Muscle of arm (tissue), 12 donors: ENCODE data around the gene PAK2. TPM values are rescaled to one million over a fixed set of nuclear protein-coding genes. Genes with fewer than 3 reads are reported as not detected.
"Not testable (repeated sequence)": the region's sequence is repeated elsewhere in the genome, so short reads cannot be mapped to it uniquely, and the experiment has no call there.

Experiments
- DNase-seq: peaks from one replicate; pipeline ENCODE4 v3.0.0-alpha.2; 2013
- polyA plus RNA-seq, 12 donors: library from polyadenylated mRNA; unstranded; fragments of 120-200 nt; gene quantifications; one replicate each; pipeline ENCODE4 v1.2.1, GENCODE V29; 2013; ENCODE audit not compliant: insufficient read length in 12 of 12

PAK2 gene
- polyA plus RNA-seq, 12 donors, result 48.4 to 65.2 (median 55.9) TPM; not detected in 1

DNA sequence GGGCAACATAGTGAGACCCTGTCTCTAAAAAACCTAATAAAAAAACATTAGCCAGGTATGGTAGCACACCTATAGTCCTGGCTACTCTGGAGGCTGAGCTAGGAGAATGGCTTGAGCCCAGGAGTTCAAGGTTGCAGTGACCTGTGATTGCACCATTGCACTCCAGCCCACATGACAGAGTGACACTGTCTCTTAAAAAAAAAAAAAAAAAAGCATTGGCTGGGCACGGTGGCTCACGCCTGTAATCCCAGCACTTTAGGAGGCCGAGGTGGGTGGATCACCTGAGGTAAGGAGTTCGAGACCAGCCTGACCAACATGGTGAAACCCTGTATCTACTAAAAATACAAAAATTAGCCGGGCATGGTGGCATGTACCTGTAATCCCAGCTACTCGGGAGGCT lies 99.7 kb downstream of the PAK2 start:
- not testable (repeated sequence) for DNase-seq

DNA sequence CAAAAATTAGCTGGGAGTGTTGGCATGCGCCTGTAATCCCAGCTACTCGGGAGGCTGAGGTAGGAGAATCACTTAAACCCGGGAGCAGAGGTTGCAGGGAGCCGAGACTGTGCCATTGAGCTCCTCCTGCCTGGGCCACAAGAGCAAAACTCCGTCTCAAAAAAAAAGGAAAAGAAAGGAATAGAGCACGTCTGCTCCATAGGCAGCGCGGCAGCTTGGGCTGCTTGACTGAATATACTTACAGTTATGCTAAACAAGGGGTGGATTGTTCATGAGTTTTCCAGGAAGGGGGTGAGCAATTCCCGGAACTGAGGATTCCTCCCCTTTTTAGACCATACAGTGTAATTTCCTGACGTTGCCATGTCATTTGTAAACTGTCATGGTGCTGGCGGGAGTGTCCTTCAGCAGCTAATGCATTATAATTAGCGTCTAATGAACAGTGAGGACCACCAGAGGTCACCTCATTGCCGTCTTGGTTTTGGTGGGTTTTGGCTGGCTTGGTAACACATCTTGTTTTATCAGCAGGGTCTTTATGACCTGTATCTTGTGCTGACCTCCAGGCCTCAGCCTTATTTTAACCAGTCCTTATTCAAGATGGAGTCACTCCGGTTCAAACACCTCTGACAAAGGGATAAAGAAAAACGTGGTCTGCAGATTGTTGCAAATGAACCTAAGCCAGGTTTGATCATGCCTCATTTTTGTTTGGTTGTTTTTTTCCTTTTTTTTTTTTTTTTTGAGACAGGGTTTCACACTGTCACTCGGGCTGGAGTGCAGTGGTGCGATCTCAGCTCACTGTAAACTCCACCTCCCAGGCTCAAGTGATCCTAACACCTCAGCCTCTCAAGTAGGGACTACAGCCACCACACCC lies 103.1 kb downstream of the PAK2 start:
- DNase-seq, result no peak

DNA sequence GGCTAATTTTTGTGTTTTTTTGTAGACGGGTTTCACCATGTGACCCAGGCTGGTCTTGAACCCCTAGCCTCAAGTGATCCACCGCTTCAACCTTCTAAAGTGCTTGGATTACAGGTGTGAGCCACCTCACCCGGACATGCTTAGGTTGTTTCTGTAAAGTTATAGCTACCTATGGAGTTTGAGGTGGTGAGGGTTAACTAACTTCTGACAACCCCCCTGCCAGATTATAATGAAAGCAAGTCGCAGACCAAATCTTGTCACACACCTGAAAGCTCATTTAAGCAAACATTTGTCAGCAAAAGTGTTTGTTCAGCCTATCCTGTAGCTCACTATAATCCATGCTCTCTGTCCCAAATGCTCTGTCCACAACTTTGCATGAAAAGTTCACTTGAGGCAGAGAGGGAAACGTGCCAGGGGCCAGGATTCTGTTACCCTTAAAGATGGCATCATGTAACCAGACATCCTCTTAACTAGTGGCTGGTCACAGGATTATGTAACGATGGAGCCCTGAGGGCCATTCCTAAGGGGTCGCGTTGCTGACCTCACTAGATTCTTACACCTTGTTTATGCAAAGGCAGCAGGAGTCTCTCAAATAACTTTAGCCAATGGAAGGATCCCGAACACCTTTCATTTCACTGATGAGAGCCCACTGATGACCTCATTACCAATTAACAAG lies 103.9 kb downstream of the PAK2 start:
- no peak for DNase-seq

DNA sequence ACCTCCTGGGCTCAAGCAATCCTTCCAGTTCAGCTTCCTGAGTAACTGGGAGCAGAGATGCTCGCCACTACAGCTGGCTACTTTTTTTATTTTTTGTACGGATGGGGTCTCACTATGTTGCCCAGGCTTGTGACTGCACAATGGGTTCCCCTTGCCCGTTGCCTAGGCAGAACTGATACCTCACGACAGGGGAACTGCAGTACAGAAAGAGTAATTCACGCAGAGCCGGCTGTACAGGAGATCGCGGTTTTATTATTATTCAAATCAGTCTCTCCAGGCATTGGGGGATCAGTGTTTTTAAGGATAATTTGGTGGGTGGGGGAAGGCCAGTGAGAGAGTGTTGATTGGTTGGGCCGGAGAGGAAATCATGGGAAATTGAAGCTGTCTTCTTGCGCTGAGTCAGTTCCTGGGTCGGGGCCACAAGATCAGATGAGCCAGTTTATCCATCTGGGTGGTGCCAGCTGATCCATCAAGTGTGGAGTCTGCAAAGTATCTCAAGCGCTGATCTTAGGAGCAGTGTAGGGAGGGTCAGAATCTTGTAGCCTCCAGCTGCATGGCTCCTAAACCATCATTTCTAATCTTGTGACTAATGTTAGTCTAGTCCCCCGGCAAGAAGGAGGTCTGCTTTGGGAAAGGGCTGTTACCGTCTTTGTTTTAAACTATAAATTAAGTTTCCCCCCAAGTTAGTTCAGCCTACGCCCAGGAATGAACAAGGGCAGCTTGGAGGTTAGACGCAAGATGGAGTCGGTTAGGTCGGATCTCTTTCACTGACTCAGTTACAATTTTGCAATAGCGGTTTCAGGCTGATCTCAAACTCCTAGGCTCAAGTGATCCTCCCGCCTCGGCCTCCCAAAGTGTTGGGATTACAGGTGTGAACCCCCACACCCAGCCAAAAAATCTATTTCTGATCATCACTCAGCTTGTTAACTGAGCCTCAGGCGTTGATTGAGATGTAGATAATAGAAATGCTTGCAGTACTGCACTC lies 104.9 kb downstream of the PAK2 start:
- DNase-seq, result not testable (repeated sequence)

DNA sequence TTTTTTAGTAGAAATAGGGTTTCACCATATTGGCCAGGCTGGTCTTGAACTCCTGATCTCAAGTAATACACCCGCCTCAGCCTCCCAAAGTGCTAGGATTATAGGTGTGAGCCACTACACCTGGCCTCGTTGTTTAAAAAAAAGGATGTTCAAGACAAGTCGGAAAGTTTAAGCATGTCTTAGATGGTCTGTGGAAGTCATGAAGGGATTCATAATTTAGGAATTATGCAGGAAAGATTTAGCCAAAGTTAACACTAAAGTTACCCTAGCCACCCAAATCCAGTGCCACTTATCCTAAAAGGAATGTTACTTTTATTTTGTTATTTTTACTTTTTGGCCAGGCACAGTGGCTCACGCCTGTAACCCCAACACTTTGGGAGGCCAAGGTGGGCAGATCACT lies 108.7 kb downstream of the PAK2 start:
- DNase-seq, result not testable (repeated sequence)

DNA sequence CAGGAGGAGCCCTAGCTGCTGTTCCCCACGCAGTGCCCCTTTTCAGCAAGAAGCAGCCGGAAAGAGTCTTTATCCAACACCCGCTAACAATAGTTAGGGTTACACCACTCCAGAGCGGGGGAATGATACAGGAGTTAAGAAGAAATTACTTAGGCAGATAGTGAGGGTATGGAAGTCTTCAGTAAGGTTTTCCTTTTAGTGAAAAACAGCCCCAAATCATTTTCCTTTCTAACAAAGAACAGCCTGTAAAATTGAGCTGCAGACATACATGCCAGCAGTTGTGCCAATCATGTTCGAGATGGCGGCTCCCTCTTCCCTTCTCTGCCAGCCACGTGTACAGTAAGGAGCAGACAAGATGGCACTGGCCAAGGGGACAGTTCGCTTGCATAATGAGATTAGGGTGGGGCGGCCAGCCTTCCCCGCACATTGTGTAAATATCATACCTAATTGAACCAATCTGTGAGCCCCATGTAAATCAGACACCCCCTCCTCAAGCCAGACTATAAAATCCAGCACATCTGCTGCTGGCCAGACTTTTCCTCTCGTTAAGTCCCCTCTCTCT lies 109.6 kb downstream of the PAK2 start:
- no peak for DNase-seq

DNA sequence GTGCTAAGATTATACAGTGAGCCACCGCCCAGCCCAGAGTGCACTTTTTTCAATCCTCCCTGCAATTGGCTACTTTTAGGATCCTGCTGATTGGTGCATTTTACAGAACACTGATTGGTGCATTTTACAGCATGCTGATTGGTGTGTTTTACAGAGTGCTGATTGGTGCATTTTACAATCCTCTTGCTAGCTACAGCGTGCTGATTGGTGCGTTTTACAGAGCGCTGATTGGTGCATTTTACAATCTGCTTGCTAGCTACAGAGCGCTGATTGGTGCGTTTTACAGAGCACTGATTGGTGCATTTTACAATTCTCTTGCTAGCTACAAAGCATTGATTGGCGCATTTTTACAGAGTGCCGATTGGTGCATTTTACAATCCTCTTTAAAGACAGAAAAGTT lies 123.3 kb downstream of the PAK2 start:
- DNase-seq, result not testable (repeated sequence)

DNA sequence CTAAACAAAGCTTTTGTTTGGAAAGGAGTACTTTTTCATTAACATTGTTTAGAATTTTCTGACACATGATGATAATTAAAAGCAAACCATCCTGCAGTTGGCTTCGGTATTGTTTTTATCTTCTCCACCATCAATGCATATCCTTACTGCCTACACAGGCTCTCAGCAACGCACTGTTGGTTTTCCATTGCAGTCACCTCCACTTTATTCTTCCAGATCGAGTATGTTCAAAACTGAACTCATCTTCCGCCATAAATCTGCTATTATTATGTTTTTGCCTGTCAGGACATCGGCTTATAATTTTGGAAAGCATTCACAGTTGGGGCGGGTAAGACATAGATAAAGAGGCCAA lies 127.5 kb downstream of the PAK2 start:
- no peak for DNase-seq

DNA sequence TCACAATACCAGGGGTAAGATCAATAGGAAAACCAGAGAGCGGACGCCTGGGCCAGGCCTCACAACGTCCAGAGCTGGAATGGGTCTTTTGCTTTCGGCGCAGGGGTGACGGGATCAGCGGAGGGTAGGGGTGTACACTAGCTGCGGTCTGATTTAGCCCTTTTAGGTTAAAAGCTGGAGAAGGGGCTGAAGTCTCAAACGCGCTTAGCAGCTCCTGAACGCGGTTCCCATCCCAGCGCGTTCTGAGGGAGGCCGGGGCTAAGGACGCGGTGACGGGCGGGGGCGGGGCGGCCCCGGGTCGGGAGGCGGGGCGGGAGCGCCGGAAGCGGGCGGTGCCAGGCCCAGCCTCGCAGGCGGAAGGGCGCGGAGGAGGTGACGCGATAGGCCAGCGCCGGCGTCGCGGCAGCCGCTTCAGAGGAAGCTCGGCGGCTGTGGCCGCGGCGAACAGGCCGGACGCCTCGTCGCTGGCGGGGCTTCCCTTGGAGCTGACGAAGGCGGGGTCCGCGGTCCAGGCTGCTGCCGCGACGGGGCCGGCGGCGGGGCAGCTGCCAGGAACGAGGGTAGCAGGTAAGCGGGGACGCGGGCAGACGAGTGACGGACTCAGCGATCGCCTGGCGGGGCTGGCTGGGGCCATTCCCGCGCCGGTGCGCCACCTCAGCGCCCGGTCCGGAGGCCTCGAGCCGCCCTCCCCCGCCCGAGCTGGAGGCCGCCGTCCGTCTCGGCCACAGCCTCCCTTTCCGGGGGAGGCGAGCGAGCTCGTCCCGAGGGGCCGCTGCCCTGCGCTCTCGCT lies 128.0 kb downstream of the PAK2 start, which contains the start of gene SENP5:
Gene SENP5 (plus strand): TSS at position 414 of the 790 bp plus-strand sequence. CDS start 17,262 bp downstream, outside the sequence.
- DNase-seq, result peak; percentile 91

DNA sequence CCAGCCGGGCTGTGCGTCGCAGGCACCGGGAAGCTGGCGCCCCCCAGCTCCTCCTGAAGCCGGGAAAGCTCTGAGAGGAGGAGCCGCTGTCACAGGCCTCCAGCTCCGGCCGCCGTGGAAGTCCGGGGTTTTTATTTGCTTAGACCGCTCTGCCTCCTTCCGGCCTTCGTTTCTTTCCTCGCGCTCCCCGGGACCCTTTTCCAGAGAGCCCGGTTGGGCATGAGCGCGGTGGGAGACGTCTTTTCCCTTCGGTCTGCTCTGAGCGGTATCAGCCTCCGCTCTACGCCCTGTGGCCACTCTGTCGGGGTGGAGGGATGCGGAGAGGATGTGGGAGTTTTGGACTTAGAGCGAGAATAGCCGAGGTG lies 128.6 kb downstream of the PAK2 start:
- peak; percentile 8 for DNase-seq

DNA sequence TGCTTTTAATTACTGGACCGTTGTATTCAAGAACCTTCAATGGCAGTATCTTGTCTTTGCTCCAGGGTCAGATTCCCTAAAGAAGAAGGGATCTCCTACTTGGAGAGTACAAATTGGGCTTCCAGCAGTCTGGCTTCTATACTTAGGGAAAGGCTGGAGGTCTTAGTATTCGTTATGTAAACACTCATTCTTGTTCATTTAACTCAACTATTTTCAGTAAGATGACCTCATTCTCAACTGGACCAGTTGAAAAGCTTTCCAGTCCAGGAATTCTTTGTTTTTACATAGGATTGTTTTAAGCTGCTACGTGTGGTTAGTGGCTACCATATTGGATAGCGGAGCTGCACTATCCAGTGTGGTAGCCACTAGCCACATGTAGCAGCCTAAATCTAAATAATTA lies 132.7 kb downstream of the PAK2 start:
- no peak for DNase-seq

DNA sequence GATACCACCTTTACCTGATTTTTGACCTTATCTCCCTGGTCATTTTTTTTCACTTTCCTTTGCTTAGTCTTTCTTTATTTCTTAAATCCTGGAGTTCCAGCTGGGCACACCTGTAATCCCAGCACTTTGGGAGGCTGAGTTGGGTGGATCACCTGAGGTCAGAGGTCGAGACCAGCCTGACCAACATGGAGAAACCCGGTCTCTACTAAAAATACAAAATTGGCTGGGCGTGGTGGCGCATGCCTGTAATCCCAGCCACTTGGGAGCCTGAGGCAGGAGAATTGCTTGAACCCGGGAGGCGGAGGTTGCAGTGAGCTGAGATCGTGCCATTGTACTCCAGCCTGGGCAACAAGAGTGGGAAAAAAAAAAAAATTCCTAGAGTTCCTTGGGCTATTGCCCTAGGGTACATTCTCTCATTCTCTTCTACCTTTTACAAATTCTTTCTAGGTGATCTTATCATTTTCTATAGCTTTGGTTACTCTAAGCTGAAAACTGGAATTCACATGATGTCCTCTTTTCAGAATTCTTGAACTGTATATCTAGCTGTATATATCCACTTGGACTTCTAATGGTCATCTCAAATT lies 134.9 kb downstream of the PAK2 start:
- DNase-seq, result not testable (repeated sequence)

DNA sequence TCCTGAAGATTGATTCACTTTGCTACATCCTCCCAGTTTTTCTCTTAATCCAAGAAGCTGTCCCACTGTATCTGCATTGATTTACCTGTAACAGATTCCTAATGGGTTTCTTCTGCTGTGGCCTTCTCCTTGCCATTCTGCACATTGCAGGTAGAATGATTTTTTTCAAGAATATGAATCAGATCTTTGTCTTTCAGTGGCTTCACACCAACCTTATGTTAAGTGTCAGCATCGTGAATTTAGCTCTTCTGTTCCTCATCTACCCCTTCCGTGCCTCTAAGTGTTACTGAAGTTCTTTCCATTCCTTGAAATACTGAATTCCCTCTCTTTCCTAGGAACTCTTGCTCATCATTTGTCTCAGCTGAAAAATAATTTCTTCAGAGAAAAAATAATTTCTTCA lies 135.6 kb downstream of the PAK2 start:
- DNase-seq, result no peak

Other genes starting within 250 kb of the PAK2 start
- 10 to 100 TPM in 6 of 12 donors, 1 to 10 TPM in 5, not detected in 1; 8.2 to 14.0 (median 10.0) TPM for gene RNF168, start 236.1 kb upstream of the PAK2 start, polyA plus RNA-seq
- gene SMCO1, start 224.5 kb upstream of the PAK2 start, polyA plus RNA-seq, result 1 to 10 TPM in 9 of 12 donors, under 1 TPM in 1, not detected in 2; 0.79 to 5.3 (median 2.3) TPM
- gene WDR53, start 171.3 kb upstream of the PAK2 start, polyA plus RNA-seq, result 10 to 100 TPM in 8 of 12 donors, 1 to 10 TPM in 3, not detected in 1; 7.0 to 28.2 (median 11.9) TPM
- gene FBXO45, start 171.2 kb upstream of the PAK2 start, polyA plus RNA-seq, result 10 to 100 TPM in 11 of 12 donors, not detected in 1; 12.3 to 18.7 (median 15.7) TPM
- 1 to 10 TPM in 11 of 12 donors, not detected in 1; 3.8 to 6.3 (median 4.4) TPM for gene NRROS, start 100.2 kb upstream of the PAK2 start, polyA plus RNA-seq
- 1 to 10 TPM in 11 of 12 donors, not detected in 1; 1.8 to 4.8 (median 2.2) TPM for gene CEP19, start 27.6 kb upstream of the PAK2 start, polyA plus RNA-seq
- 10 to 100 TPM in 11 of 12 donors, not detected in 1; 13.3 to 21.8 (median 19.6) TPM for gene PIGX, start 27.5 kb upstream of the PAK2 start, polyA plus RNA-seq
- gene SENP5, start 128.1 kb downstream of the PAK2 start, polyA plus RNA-seq, result 10 to 100 TPM in 11 of 12 donors, not detected in 1; 13.3 to 27.6 (median 18.7) TPM
- gene NCBP2, start 202.7 kb downstream of the PAK2 start, polyA plus RNA-seq, result 10 to 100 TPM in 11 of 12 donors, not detected in 1; 73.5 to 88.7 (median 80.9) TPM
- gene PIGZ, start 229.0 kb downstream of the PAK2 start, polyA plus RNA-seq, result 1 to 10 TPM in 9 of 12 donors, under 1 TPM in 2, not detected in 1; 0.63 to 8.6 (median 1.5) TPM